A549 treated with DMSO at 1 μM for 4 hours (cell line): ENCODE results near the gene GALE. TPM values are rescaled to one million over a fixed set of nuclear protein-coding genes. Genes with fewer than 3 reads are reported as not detected.

ENCODE experiments used
- total RNA-seq: library from RNA; stranded (reverse); fragments of 200-300 nt; extraction: Qiagen RNA extraction; gene quantifications from 5 replicates; pipeline ENCODE4 v1.2.3, GENCODE V29; 2022; ENCODE audit warnings: low read depth

Gene GALE
- total RNA-seq: 71.3 to 84.8 TPM (median 72.6 TPM) in 5 replicates

GRCh38 chr1:23800400-23801337 lies at the start of gene GALE:
TSS of gene GALE (minus strand) at chr1:23800754. CDS start at chr1:23799007, 1,747 bp downstream.

GRCh38 chr1:23825076-23825761 lies 24.7 kb upstream of the GALE start, which contains the start of gene HMGCL:
TSS of gene HMGCL (minus strand) at chr1:23825429. CDS start at chr1:23825415, 14 bp downstream.

GRCh38 chr1:23790696-23791515 lies 9.6 kb downstream of the GALE start, which contains the start of gene LYPLA2:
TSS of gene LYPLA2 (plus strand) at chr1:23791145. CDS start at chr1:23792683, 1,538 bp downstream.

GRCh38 chr1:23777979-23778814 lies 22.4 kb downstream of the GALE start, which contains the start of gene PITHD1:
TSS of gene PITHD1 (plus strand) at chr1:23778418. CDS start at chr1:23778516, 98 bp downstream.

Other genes with a start within 250 kb of the GALE start
- 221 to 391 TPM (median 325 TPM) in 5 replicates for gene ID3, start 241.3 kb downstream of the GALE start, total RNA-seq
- 1,265 to 1,459 TPM (median 1,357 TPM) in 5 replicates for gene RPL11, start 108.9 kb downstream of the GALE start, total RNA-seq
- gene ELOA, start 57.3 kb downstream of the GALE start, total RNA-seq: 28.1 to 32.6 TPM (median 30.8 TPM) in 5 replicates
- gene PITHD1, start 22.3 kb downstream of the GALE start, total RNA-seq: 33.5 to 46.7 TPM (median 38.2 TPM) in 5 replicates
- gene LYPLA2, start 9.6 kb downstream of the GALE start, total RNA-seq: 55.6 to 63.0 TPM (median 59.1 TPM) in 5 replicates
- 11.9 to 14.6 TPM (median 12.8 TPM) in 5 replicates for gene HMGCL, start 24.7 kb upstream of the GALE start, total RNA-seq
- gene FUCA1, start 67.5 kb upstream of the GALE start, total RNA-seq: 8.7 to 10.4 TPM (median 9.8 TPM) in 5 replicates
- not detected in 5 replicates for gene CNR2, start 112.6 kb upstream of the GALE start, total RNA-seq
- 28.8 to 40.7 TPM (median 31.5 TPM) in 5 replicates for gene PNRC2, start 159.1 kb upstream of the GALE start, total RNA-seq
- 67.6 to 94.9 TPM (median 85.0 TPM) in 5 replicates for gene SRSF10, start 179.6 kb upstream of the GALE start, total RNA-seq